ENCODE results near the gene SDCCAG8. TPM values are rescaled to one million over a fixed set of nuclear protein-coding genes. Genes with fewer than 3 reads are reported as not detected.

SDCCAG8 gene
- total RNA-seq, 1 donor from 2014 or later, result 92.7 TPM

GRCh38 chr1:243548516-243548915, 292.7 kb downstream of the SDCCAG8 start:
- intact Hi-C loops (cut with DNase I), result no loop called here
- no peak for ATAC-seq
- Histone ChIP-seq H3K4me3 (no peak overlapping the region), H3K36me3 (peaks cover 14% of the 10 kb centered on the region), H3K4me1 (no peaks in the 10 kb centered on the region), H3K9me3 (no peaks in the 10 kb centered on the region), H3K27ac (no peak overlapping the region), H3K27me3 (ENCODE audit: low read depth) (no peaks in the 10 kb centered on the region)
- DNase-seq, result no peak
- TF ChIP-seq, protein P1, sequence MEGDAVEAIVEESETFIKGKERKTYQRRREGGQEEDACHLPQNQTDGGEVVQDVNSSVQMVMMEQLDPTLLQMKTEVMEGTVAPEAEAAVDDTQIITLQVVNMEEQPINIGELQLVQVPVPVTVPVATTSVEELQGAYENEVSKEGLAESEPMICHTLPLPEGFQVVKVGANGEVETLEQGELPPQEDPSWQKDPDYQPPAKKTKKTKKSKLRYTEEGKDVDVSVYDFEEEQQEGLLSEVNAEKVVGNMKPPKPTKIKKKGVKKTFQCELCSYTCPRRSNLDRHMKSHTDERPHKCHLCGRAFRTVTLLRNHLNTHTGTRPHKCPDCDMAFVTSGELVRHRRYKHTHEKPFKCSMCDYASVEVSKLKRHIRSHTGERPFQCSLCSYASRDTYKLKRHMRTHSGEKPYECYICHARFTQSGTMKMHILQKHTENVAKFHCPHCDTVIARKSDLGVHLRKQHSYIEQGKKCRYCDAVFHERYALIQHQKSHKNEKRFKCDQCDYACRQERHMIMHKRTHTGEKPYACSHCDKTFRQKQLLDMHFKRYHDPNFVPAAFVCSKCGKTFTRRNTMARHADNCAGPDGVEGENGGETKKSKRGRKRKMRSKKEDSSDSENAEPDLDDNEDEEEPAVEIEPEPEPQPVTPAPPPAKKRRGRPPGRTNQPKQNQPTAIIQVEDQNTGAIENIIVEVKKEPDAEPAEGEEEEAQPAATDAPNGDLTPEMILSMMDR (IDR thresholded peaks at IDR 0.05), result no peak

GRCh38 chr1:243549108-243549507, 293.3 kb downstream of the SDCCAG8 start:
- no peak for DNase-seq
- ATAC-seq, result no peak
- no peak overlapping the region for H3K4me3 ChIP-seq
- H3K36me3 ChIP-seq, result peaks cover 12% of the 10 kb centered on the region
- H3K27ac ChIP-seq, result no peak overlapping the region
- H3K9me3 ChIP-seq, result no peaks in the 10 kb centered on the region
- TF ChIP-seq, protein P1 (IDR thresholded peaks at IDR 0.05), result no peak
- intact Hi-C loops (cut with DNase I), result no loop called here
- H3K27me3 ChIP-seq (ENCODE audit: low read depth), result no peaks in the 10 kb centered on the region
- H3K4me1 ChIP-seq, result no peaks in the 10 kb centered on the region

Small RNA genes within 50 kb of the gene (microRNA-seq; reads per million reads assigned to microRNA genes)
- gene MIR4677 (ENCODE audit: borderline number of aligned reads), result not detected

Other genes with a start within 250 kb of the SDCCAG8 start
- 106 TPM for gene CEP170, start 760 bp upstream of the SDCCAG8 start, total RNA-seq